Epithelial cell of proximal tubule (primary cell): Measurements from ENCODE around the gene LUZP1. TPM values are rescaled to one million over a fixed set of nuclear protein-coding genes. Genes with fewer than 3 reads are reported as not detected.

Experiments
- DNase-seq: peaks from one replicate; pipeline ENCODE4 v3.0.0-alpha.2; 2011; ENCODE audit warnings: low read depth
- H3K4me3 ChIP-seq: 2 replicates; pipeline ENCODE4 v1.5.1; 2011; ENCODE audit warnings: low read depth, mild to moderate bottlenecking, low read length
- CTCF ChIP-seq: conservative IDR thresholded peaks from 2 replicates; pipeline ENCODE4 v1.5.1; 2012; ENCODE audit warnings: low read depth, mild to moderate bottlenecking, low read length
- total RNA-seq: library from RNA; depleted of rRNA; stranded (reverse); fragments of >200 nt; gene quantifications from 2 replicates; pipeline ENCODE4 v1.2.3, GENCODE V29; 2015

LUZP1 gene
- total RNA-seq, 1 donor from 2014 or later = 17.6 TPM

- DNase-seq = no peak
- TF ChIP-seq CTCF = no peak
- H3K4me3 ChIP-seq = no peak overlapping the region
These were observed 15.5 kb downstream of the LUZP1 start for GRCh38 chr1:23152966-23153684.

- no peak for DNase-seq
- H3K4me3 ChIP-seq = no peak overlapping the region
- no peak for TF ChIP-seq CTCF
These were observed 17.9 kb downstream of the LUZP1 start for GRCh38 chr1:23150742-23151141.

GRCh38 chr1:23150125-23150524, 18.5 kb downstream of the LUZP1 start:
- DNase-seq = no peak
- no peak for TF ChIP-seq CTCF
- no peak overlapping the region for H3K4me3 ChIP-seq

- H3K4me3 ChIP-seq = no peak overlapping the region
- TF ChIP-seq CTCF = no peak
- DNase-seq = no peak
These were observed 19.5 kb downstream of the LUZP1 start for GRCh38 chr1:23149114-23149513.

- H3K4me3 ChIP-seq = no peak overlapping the region
- TF ChIP-seq CTCF = no peak
- DNase-seq = no peak
These were observed 20.6 kb downstream of the LUZP1 start for GRCh38 chr1:23148084-23148483.

GRCh38 chr1:23140940-23141596, 27.6 kb downstream of the LUZP1 start:
- DNase-seq = no peak
- no peak overlapping the region for H3K4me3 ChIP-seq
- TF ChIP-seq CTCF = no peak

- no peak for DNase-seq
These were observed 33.4 kb downstream of the LUZP1 start for GRCh38 chr1:23135268-23135667.

More at GRCh38 chr1:23135268-23135667, 33.4 kb downstream of the LUZP1 start:
- no peak overlapping the region for H3K4me3 ChIP-seq
- no peak for TF ChIP-seq CTCF
